Fibroblast of the aortic adventitia (primary cell): ENCODE data around the gene NAAA. TPM values are rescaled to one million over a fixed set of nuclear protein-coding genes. Genes with fewer than 3 reads are reported as not detected.

Experiments
- DNase-seq: peaks from one replicate; pipeline ENCODE4 v3.0.0-alpha.2; 2010; ENCODE audit warnings: low read depth
- H3K4me3 ChIP-seq: 2 replicates; pipeline ENCODE4 v1.5.1; 2011; ENCODE audit warnings: low read depth, mild to moderate bottlenecking, control low read depth, low read length, moderate library complexity
- CTCF ChIP-seq: IDR thresholded peaks from 2 replicates; pipeline ENCODE4 v1.5.1; 2011; ENCODE audit warnings: mild to moderate bottlenecking, low read length, control low read depth, inconsistent platforms; ENCODE audit not compliant: insufficient read depth
- total RNA-seq: library from RNA; depleted of rRNA; stranded (reverse); fragments of >200 nt; gene quantifications from 2 replicates; pipeline ENCODE4 v1.2.3, GENCODE V29; 2012; ENCODE audit warnings: low replicate concordance

The NAAA gene
- total RNA-seq, 1 donor: 46.1 TPM

- no peak overlapping the region for H3K4me3 ChIP-seq
- no peak for TF ChIP-seq CTCF
- DNase-seq: no peak
These were observed 51.1 kb downstream of the NAAA start for GRCh38 chr4:75889537-75890199.

GRCh38 chr4:75886104-75886503 lies 54.7 kb downstream of the NAAA start:
- H3K4me3 ChIP-seq: no peak overlapping the region
- no peak for TF ChIP-seq CTCF
- DNase-seq: no peak

- DNase-seq: no peak
- TF ChIP-seq CTCF: no peak
- no peak overlapping the region for H3K4me3 ChIP-seq
These were observed 59.3 kb downstream of the NAAA start for GRCh38 chr4:75881476-75881875.

GRCh38 chr4:75880278-75880677 lies 60.5 kb downstream of the NAAA start:
- no peak overlapping the region for H3K4me3 ChIP-seq
- no peak for TF ChIP-seq CTCF
- no peak for DNase-seq

- H3K4me3 ChIP-seq: no peak overlapping the region
- TF ChIP-seq CTCF: no peak
- no peak for DNase-seq
These were observed 62.5 kb downstream of the NAAA start for GRCh38 chr4:75878246-75878756.

- TF ChIP-seq CTCF: no peak
- no peak overlapping the region for H3K4me3 ChIP-seq
- DNase-seq: no peak
These were observed 64.6 kb downstream of the NAAA start for GRCh38 chr4:75876218-75876617.

GRCh38 chr4:75869100-75869499 lies 71.7 kb downstream of the NAAA start:
- no peak overlapping the region for H3K4me3 ChIP-seq
- no peak for DNase-seq
- TF ChIP-seq CTCF: no peak
